Measurements from ENCODE around the gene HIBCH.
"Not testable (repeated sequence)": the region's sequence is repeated elsewhere in the genome, so short reads cannot be mapped to it uniquely, and the experiment has no call there.

The HIBCH gene

GRCh38 chr2:190312635-190313025, 7.0 kb downstream of the HIBCH start:
- not testable (repeated sequence) for H3K27me3 Mint-ChIP-seq; ATAC-seq (replicated peaks); H3K4me3 Mint-ChIP-seq; H3K27ac Mint-ChIP-seq; DNase-seq; H3K9me3 Mint-ChIP-seq
- peaks cover 18 to 52% of the 10 kb centered on the region in 2 donors for H3K4me1 Mint-ChIP-seq (ENCODE audit: low read depth in 2 of 2)
- peaks cover 18% of the 10 kb centered on the region for H3K36me3 Mint-ChIP-seq (ENCODE audit: insufficient read depth)

DNA sequence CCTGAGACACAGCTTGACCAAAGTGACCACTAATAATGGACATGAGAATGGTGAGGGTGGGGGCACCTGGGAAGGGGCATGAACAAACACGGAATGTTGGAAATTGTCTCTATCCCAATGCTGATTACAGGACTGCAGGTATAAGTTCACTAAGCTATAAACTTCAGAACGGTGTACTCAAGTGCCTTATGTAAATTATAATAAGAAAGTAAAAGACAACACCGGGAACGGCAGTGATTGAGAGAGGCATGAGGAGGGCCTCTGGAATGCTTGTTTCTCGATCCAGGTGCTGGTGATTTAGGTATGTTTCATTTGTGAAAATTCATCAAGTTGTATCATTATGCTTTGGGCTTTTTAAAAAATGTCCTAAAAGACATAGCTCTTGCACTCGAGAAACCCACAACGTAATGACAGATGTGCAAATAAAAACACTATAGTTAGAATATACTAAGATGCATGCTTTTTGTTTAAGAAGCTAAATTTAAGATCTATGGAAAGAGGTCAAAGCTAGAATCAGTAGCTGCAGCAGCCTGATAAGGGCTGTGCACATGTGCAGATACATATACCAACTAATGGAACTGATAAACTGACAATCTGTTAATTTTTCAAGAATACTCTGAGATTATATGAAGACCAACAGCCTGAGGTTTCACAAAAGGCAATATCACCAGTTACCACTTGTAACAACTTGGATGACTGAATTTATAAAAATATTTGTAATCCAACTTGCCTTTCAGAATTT, 7.6 kb downstream of the HIBCH start:
- no peaks in the 10 kb centered on the region for H3K27me3 Mint-ChIP-seq
- peaks cover 13 to 50% of the 10 kb centered on the region in 2 donors for H3K4me1 Mint-ChIP-seq (ENCODE audit: low read depth in 2 of 2)

DNA sequence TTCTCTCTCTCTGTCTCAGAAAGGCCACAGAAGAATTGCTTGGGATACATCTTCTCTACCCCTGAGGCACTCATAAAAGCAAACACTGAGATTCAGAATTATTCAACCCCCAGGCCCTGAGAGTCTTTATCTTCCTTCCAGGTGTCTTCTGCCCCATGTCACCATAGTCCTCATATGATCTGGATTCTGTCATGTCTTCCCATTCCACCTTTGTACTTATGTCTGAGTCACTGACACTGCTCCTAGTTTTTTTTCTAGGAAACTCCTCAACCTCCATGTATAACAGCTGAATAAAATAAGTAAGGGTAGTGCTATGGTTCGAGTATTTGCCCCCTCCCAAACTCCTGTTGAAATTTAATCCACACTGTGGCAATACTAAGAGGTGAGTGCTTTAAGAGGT, 11.6 kb downstream of the HIBCH start:
- no peaks in the 10 kb centered on the region for H3K27me3 Mint-ChIP-seq
- peaks cover 18% of the 10 kb centered on the region for H3K36me3 Mint-ChIP-seq (ENCODE audit: insufficient read depth)
- peaks cover 6 to 38% of the 10 kb centered on the region in 2 donors for H3K4me1 Mint-ChIP-seq (ENCODE audit: low read depth in 2 of 2)
- ATAC-seq (replicated peaks): no peak
- no peak overlapping the region for H3K27ac Mint-ChIP-seq
- H3K9me3 Mint-ChIP-seq: no peaks in the 10 kb centered on the region
- H3K4me3 Mint-ChIP-seq: no peak overlapping the region
- DNase-seq: no peak

More for the DNA sequence above, 7.6 kb downstream of the HIBCH start:
- ATAC-seq (replicated peaks): no peak
- no peaks in the 10 kb centered on the region for H3K9me3 Mint-ChIP-seq
- H3K36me3 Mint-ChIP-seq (ENCODE audit: insufficient read depth): peaks cover 18% of the 10 kb centered on the region
- no peak overlapping the region for H3K4me3 Mint-ChIP-seq
- H3K27ac Mint-ChIP-seq: peak overlapping the region in 1 of 2 donors; percentile 75
- DNase-seq: no peak

GRCh38 chr2:190304404-190304803, 15.2 kb downstream of the HIBCH start:
- no peaks in the 10 kb centered on the region for H3K9me3 Mint-ChIP-seq
- no peak for ATAC-seq (replicated peaks)
- no peak for DNase-seq
- peaks cover 7 to 35% of the 10 kb centered on the region in 2 donors for H3K4me1 Mint-ChIP-seq (ENCODE audit: low read depth in 2 of 2)
- no peaks in the 10 kb centered on the region for H3K27me3 Mint-ChIP-seq
- peaks cover 7% of the 10 kb centered on the region for H3K36me3 Mint-ChIP-seq (ENCODE audit: insufficient read depth)
- no peak overlapping the region for H3K27ac Mint-ChIP-seq
- H3K4me3 Mint-ChIP-seq: no peak overlapping the region

DNA sequence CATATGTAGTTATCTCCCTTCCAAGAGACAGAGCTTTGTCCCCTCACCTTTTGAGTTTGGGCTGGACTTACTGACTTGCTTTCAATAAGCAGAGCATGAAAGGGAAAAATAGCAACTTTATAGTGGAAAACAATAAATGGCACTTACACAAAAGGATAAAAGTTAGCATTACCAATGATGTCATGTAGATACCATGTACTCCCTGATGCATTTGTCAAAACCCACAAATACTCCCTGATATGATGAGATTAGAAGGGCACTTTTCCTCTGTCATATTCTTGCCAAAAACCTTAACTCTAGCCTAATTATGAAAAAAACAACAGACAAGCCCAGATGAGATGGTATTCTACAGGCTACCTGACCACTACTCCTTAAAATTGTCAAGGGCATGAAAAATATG, 16.0 kb downstream of the HIBCH start:
- H3K36me3 Mint-ChIP-seq (ENCODE audit: insufficient read depth): no peaks in the 10 kb centered on the region

DNA sequence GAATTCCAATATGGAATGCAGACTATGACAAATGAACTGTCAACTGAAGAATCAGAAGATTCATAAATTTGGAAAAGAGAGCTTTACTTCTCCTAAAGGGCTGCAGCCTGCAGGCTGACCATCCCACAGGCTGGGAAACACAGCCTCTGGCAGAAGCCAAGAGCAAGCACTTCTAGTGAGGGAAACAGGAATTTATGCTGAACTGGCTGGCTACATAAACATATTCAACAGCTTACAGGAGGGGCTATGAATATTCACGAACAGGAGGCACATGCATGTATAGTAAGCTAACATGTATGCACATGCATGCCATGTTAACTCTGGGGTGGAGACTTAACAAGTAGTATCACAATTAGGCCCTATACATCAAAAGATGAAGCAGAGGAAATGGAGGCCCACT, 17.6 kb downstream of the HIBCH start:
- H3K36me3 Mint-ChIP-seq (ENCODE audit: insufficient read depth): no peaks in the 10 kb centered on the region
- H3K9me3 Mint-ChIP-seq: no peaks in the 10 kb centered on the region
- peaks cover 4 to 25% of the 10 kb centered on the region in 2 donors for H3K4me1 Mint-ChIP-seq (ENCODE audit: low read depth in 2 of 2)
- no peaks in the 10 kb centered on the region for H3K27me3 Mint-ChIP-seq
- no peak overlapping the region for H3K4me3 Mint-ChIP-seq
- H3K27ac Mint-ChIP-seq: no peak overlapping the region
- DNase-seq: no peak
- no peak for ATAC-seq (replicated peaks)

More for the DNA sequence above, 16.0 kb downstream of the HIBCH start:
- H3K27me3 Mint-ChIP-seq: no peaks in the 10 kb centered on the region
- peaks cover 7 to 35% of the 10 kb centered on the region in 2 donors for H3K4me1 Mint-ChIP-seq (ENCODE audit: low read depth in 2 of 2)
- no peak for DNase-seq
- no peak overlapping the region for H3K27ac Mint-ChIP-seq
- no peaks in the 10 kb centered on the region for H3K9me3 Mint-ChIP-seq
- no peak overlapping the region for H3K4me3 Mint-ChIP-seq
- ATAC-seq (replicated peaks): no peak

DNA sequence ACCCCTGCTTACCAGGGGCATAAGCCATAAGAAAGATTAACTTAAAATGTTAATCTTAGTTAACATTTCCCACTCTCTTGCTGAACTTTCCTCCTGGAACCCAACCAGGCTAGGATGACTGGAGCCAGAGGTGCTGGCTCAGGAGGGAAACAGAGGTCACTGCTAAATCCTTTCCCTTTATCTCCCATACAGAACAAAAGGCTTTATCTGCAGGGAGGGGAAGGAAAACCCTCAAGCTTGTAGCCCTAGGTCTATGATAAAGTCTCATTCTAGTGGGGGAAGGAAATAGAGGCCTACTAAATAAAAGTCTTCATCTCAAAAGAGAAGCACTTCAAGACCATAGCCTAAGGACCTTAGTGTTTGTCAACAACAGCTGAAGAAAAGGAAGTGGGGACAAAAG, 18.6 kb downstream of the HIBCH start:
- DNase-seq: no peak
- ATAC-seq (replicated peaks): no peak
- H3K27ac Mint-ChIP-seq: no peak overlapping the region
- H3K4me3 Mint-ChIP-seq: no peak overlapping the region
- H3K4me1 Mint-ChIP-seq (ENCODE audit: low read depth in 2 of 2): peaks cover 4 to 18% of the 10 kb centered on the region in 2 donors
- H3K9me3 Mint-ChIP-seq: no peaks in the 10 kb centered on the region
- H3K27me3 Mint-ChIP-seq: no peaks in the 10 kb centered on the region
- H3K36me3 Mint-ChIP-seq (ENCODE audit: insufficient read depth): peaks cover 3% of the 10 kb centered on the region

DNA sequence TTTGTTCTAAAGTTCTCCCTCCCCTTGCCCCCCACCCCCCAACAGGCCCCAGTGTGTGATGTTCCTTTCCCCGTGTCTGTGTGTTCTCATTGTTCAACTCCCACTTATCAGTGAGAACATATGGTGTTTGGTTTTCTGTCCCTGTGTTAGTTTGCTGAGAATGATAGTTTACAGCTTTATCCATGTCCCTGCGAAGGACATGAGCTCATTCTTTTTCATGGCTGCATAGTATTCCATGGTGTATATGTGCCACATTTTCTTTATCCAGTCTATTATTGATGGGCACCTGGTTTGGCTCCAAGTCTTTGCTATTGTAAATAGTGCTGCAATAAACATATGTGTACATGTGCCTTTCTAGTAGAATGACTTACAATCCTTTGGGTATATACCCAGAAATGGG, 21.7 kb downstream of the HIBCH start:
- peaks cover 14% of the 10 kb centered on the region for H3K36me3 Mint-ChIP-seq (ENCODE audit: insufficient read depth)
- ATAC-seq (replicated peaks); H3K9me3 Mint-ChIP-seq; H3K27ac Mint-ChIP-seq; H3K27me3 Mint-ChIP-seq; DNase-seq; H3K4me1 Mint-ChIP-seq (ENCODE audit: low read depth in 2 of 2); H3K4me3 Mint-ChIP-seq: not testable (repeated sequence)

- H3K4me1 Mint-ChIP-seq (ENCODE audit: low read depth in 2 of 2): no peaks in the 10 kb centered on the region
- H3K36me3 Mint-ChIP-seq (ENCODE audit: insufficient read depth): peaks cover 25% of the 10 kb centered on the region
- H3K4me3 Mint-ChIP-seq: no peak overlapping the region
- no peak overlapping the region for H3K27ac Mint-ChIP-seq
- H3K9me3 Mint-ChIP-seq: no peaks in the 10 kb centered on the region
- DNase-seq (no peak), ATAC-seq (replicated peaks) (no peak)
- H3K27me3 Mint-ChIP-seq: no peaks in the 10 kb centered on the region
Measured at GRCh38 chr2:190283783-190284182, 35.8 kb downstream of the HIBCH start.

DNA sequence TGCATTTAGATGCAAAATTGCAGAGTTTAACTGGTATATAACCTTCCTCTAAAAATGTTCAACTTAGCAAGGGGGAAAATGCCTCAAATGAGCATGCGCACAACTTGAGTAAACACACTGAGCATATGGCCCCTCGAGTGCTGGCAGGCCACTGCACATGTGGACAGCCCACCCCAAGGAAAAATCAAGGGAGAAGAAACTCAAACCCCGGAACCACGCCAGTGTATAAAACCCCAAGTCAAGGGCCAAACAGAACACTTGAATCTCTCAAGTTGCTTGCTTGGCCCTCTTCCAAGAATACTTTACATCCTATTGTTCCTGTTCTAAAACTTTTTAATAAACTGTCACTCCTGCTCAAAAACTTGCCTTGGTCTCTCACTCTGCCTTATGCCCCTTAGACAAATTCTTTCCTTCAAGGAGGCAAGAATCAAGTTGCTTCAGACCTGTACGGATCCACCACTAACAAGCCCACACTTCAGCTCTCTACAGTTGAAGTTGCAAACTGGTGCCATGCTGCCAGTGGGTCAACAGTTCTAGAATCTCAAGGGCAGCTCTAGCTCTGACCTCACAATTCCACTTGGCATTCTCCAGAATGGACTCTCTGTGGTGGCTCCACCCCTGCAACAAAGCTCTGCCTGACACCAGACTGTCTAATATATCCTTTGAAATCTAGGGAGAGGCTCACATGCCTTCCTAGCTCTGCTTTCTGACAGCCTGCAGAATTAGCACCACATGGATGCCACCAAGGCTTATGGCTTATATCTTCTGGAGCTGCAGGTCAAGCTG, 38.9 kb downstream of the HIBCH start:
- ATAC-seq (replicated peaks) (no peak), DNase-seq (no peak)
- Mint-ChIP-seq H3K4me1 (ENCODE audit: low read depth in 2 of 2) (no peaks in the 10 kb centered on the region), H3K4me3 (no peak overlapping the region), H3K27me3 (no peaks in the 10 kb centered on the region), H3K9me3 (no peaks in the 10 kb centered on the region), H3K36me3 (ENCODE audit: insufficient read depth) (no peaks in the 10 kb centered on the region), H3K27ac (no peak overlapping the region)

- DNase-seq; H3K4me3 Mint-ChIP-seq; H3K36me3 Mint-ChIP-seq (ENCODE audit: insufficient read depth); H3K9me3 Mint-ChIP-seq; H3K4me1 Mint-ChIP-seq (ENCODE audit: low read depth in 2 of 2); ATAC-seq (replicated peaks); H3K27me3 Mint-ChIP-seq; H3K27ac Mint-ChIP-seq: not testable (repeated sequence)
Measured at GRCh38 chr2:190279256-190280134, 40.1 kb downstream of the HIBCH start.

DNA sequence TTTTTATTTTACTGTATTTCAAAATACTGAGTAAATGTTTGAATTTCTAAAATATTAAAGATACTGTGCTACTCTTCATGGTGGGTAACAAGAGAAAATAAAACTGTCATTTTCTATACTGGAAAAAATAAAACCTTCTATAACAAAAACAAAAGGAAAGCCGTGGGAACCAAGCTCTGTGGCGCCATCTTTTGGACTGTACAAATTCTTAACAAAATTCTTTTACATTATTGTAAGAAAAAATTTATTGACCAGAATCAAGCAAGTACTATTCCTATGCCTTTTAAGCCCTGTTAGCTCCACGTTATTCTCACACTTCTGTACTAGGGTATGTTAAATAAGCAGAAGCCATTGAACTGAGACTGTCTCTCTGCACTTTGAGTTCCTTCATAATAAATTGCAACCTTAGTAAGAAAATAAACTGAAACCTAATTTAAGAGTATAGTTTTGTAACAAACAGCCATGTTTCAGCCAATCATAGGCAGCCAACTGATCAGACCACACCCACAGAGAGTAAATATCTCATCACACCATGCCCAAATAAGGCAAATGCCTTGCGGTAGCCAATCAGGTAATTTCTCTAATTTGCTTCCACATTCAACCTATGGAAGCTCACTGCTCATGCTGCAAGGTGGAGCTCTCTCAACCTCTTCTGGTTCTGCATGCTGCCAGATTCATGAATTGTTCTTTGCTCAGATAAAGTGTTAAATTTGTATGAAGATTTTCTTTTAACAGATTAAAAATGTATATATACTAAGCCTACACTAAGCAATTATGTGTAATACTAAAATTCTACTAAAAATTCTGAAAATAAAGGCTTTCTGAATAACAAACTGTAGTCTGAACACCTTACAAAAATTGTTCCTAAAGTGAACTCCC, 42.2 kb downstream of the HIBCH start:
- Mint-ChIP-seq H3K27ac (no peak overlapping the region), H3K4me3 (no peak overlapping the region), H3K36me3 (ENCODE audit: insufficient read depth) (no peaks in the 10 kb centered on the region), H3K4me1 (ENCODE audit: low read depth in 2 of 2) (peaks cover 0 to 2% of the 10 kb centered on the region in 2 donors), H3K27me3 (no peaks in the 10 kb centered on the region), H3K9me3 (no peaks in the 10 kb centered on the region)
- DNase-seq (no peak), ATAC-seq (replicated peaks) (peak; percentile 22)

GRCh38 chr2:190272457-190272842, 47.2 kb downstream of the HIBCH start:
- no peaks in the 10 kb centered on the region for H3K36me3 Mint-ChIP-seq (ENCODE audit: insufficient read depth)
- H3K4me3 Mint-ChIP-seq: no peak overlapping the region
- peaks cover 2 to 3% of the 10 kb centered on the region in 2 donors for H3K4me1 Mint-ChIP-seq (ENCODE audit: low read depth in 2 of 2)
- no peak overlapping the region for H3K27ac Mint-ChIP-seq
- no peaks in the 10 kb centered on the region for H3K27me3 Mint-ChIP-seq
- no peaks in the 10 kb centered on the region for H3K9me3 Mint-ChIP-seq
- DNase-seq (no peak), ATAC-seq (replicated peaks) (no peak)
